GM12878 (cell line): Measurements from ENCODE around the gene GANAB. TPM values are rescaled to one million over a fixed set of nuclear protein-coding genes. Genes with fewer than 3 reads are reported as not detected.

Source experiments
- ATAC-seq: fragments of 200-7000 bp; cut with Tn5 transposase; 3 replicates; pipeline ENCODE4 v1.9.1; 2020; ENCODE audit warnings: mild to moderate bottlenecking, moderate library complexity
- BruUV-seq: library from RNA; stranded (reverse); fragments of 400-500 nt; replicated peaks from 2 replicates; lab custom pipeline; 2021; lab: Mats Ljungman, UMichigan
- CTCF ChIA-PET: fragments of 300-600 bp; sonication (Branson Sonifier 250); formaldehyde crosslinking; extraction: SDS; loops from one replicate; lab custom pipeline; 2021; ENCODE audit warnings: inconsistent platforms; lab: Yijun Ruan, JAX
- POLR2A ChIA-PET: fragments of 350-600 bp; formaldehyde crosslinking; extraction: SDS; loops from one replicate; lab custom pipeline; 2021; ENCODE audit warnings: inconsistent platforms; lab: Charles Lee
- RAD21 ChIA-PET: fragments of 300-600 bp; sonication (Branson Sonifier 250); formaldehyde crosslinking; loops from one replicate; lab custom pipeline; 2023; ENCODE audit warnings: antibody characterized with exemption; ENCODE audit not compliant: unreplicated experiment; lab: Charles Lee
- SMC1A ChIA-PET: fragments of 300-600 bp; sonication (Branson Sonifier 250); formaldehyde crosslinking; loops from one replicate; lab custom pipeline; 2023; ENCODE audit not compliant: unreplicated experiment, uncharacterized antibody; lab: Charles Lee
- DNase-seq: peaks from one replicate; pipeline ENCODE4 v3.0.0-alpha.2; 2011; ENCODE audit warnings: low read depth, low spot score
- FAIRE-seq: peaks from 3 replicates; lab custom pipeline; 2011; peaks lifted over from hg19 to GRCh38; lab: Jason Lieb, UNC
- H2AFZ ChIP-seq: 2 replicates; pipeline ENCODE4 v1.6.0; 2011; ENCODE audit warnings: low read depth, low read length, control low read depth; ENCODE audit not compliant: control insufficient read depth
- H3K27ac ChIP-seq: 2 replicates; pipeline ENCODE4 v1.5.1; 2011; ENCODE audit warnings: control low read depth; ENCODE audit not compliant: control insufficient read depth, insufficient read depth
- H3K27me3 ChIP-seq, 2 experiments: replicated peaks in 1 of 2; 2 replicates each; pipeline versions ENCODE4 v1.6.0 to v1.6.1; 2011; ENCODE audit warnings: low read length in 1 of 2; ENCODE audit not compliant: control insufficient read depth in 2 of 2, insufficient read depth in 2 of 2
- H3K36me3 ChIP-seq, 2 experiments: 2 replicates each; pipeline ENCODE4 v1.5.1; 2011; ENCODE audit warnings: low read length in 1 of 2; ENCODE audit not compliant: control insufficient read depth in 2 of 2, insufficient read depth in 2 of 2
- H3K4me1 ChIP-seq: 2 replicates; pipeline ENCODE4 v1.6.1; 2011; ENCODE audit warnings: mild to moderate bottlenecking, low read length, moderate library complexity, mixed read lengths; ENCODE audit not compliant: control insufficient read depth, insufficient read depth
- H3K4me2 ChIP-seq: 2 replicates; pipeline ENCODE4 v1.6.0; 2011; ENCODE audit warnings: control low read depth; ENCODE audit not compliant: control insufficient read depth, insufficient read depth
- H3K4me3 ChIP-seq: fragments of 200-600 bp; sonication (generic); 2 replicates; pipeline ENCODE4 v1.5.1; 2016
- H3K79me2 ChIP-seq: 2 replicates; pipeline ENCODE4 v1.6.0; 2011; ENCODE audit warnings: low read length; ENCODE audit not compliant: control insufficient read depth, insufficient read depth
- H3K9ac ChIP-seq: 2 replicates; pipeline ENCODE4 v1.8.0; 2011; ENCODE audit warnings: low read length, control low read depth, mixed read lengths; ENCODE audit not compliant: control insufficient read depth, insufficient read depth
- H3K9me3 ChIP-seq: replicated peaks from 3 replicates; pipeline ENCODE4 v1.5.1; 2011; ENCODE audit warnings: mild to moderate bottlenecking, low read length; ENCODE audit not compliant: control insufficient read depth, insufficient read depth
- H4K20me1 ChIP-seq: 2 replicates; pipeline ENCODE4 v1.6.0; 2011; ENCODE audit not compliant: control insufficient read depth, insufficient read depth
- POLR2A ChIP-seq: IDR thresholded peaks from 2 replicates; pipeline ENCODE4 v1.6.1; 2011; ENCODE audit warnings: low read depth, mild to moderate bottlenecking, low read length
- POLR2AphosphoS5 ChIP-seq: IDR thresholded peaks from 2 replicates; pipeline ENCODE4 v1.6.1; 2011; ENCODE audit warnings: mild to moderate bottlenecking, low read length, inconsistent platforms
- ZNF217 ChIP-seq: fragments of 450-650 bp; IDR thresholded peaks from 2 replicates; pipeline ENCODE4 v1.6.1; 2017; ENCODE audit warnings: antibody characterized with exemption, mild to moderate bottlenecking
- WGBS: methylation state at CpG from one replicate; pipeline ENCODE4 v1.1.6; 2016; ENCODE audit warnings: low lambda C conversion rate; ENCODE audit not compliant: insufficient replicate concordance, insufficient coverage; ENCODE audit errors: missing lambda C conversion rate; 5-methylcytosine and 5-hydroxymethylcytosine counted together
- in situ Hi-C: fragments of 300-500 bp; cut with MboI; formaldehyde crosslinking; loops from 9 replicates; pipeline ENCODE4 v1.14.3; 2018; ENCODE audit warnings: mixed read lengths
- intact Hi-C: fragments of 100-400 bp; cut with micrococcal nuclease; formaldehyde crosslinking; loops from one replicate; pipeline ENCODE4 v1.14.2; 2022; ENCODE audit not compliant: unreplicated experiment
- polyA plus RNA-seq, 11 experiments: library from polyadenylated mRNA; depleted of rRNA in 4 of 11; unstranded in 6 of 11; stranded (reverse) in 5 of 11; fragments of >200 nt; fragmentation: Nextera tagmentation in 4 of 11; fragmentation: Illumina TruSeq in 1 of 11; extraction: Ambion mirVana in 4 of 11; extraction: Trizol in 1 of 11; gene quantifications; 1 replicate in 1 of 11; 2 replicates in 10 of 11; pipeline versions ENCODE4 v1.2.1 to v1.2.3, GENCODE V29; 2011 to 2016; ENCODE audit warnings: inconsistent platforms in 2 of 11, missing spikeins in 2 of 11, low read depth in 1 of 11
- total RNA-seq, 4 experiments: library from RNA; depleted of rRNA in 3 of 4; stranded (reverse); fragments of >200 nt in 3 of 4; fragmentation: Illumina TruSeq in 1 of 4; extraction: Trizol in 1 of 4; gene quantifications; 2 replicates each; pipeline versions ENCODE4 v1.2.1 to v1.2.3, GENCODE V29; 2013 to 2021
- TF ChIP-seq, protein P1 (sequence below): fragments of 450-650 bp; IDR thresholded peaks from 2 replicates; pipeline ENCODE4 v1.6.1; 2016; ENCODE audit warnings: mild to moderate bottlenecking, moderate library complexity, borderline replicate concordance

GANAB gene
- total and polyA plus RNA-seq, 10 of the 15 experiments (the other 5 are each of a cell fraction or from before 2014, with no cell fraction given), result 4.5 to 175 (median 102) TPM

DNA sequence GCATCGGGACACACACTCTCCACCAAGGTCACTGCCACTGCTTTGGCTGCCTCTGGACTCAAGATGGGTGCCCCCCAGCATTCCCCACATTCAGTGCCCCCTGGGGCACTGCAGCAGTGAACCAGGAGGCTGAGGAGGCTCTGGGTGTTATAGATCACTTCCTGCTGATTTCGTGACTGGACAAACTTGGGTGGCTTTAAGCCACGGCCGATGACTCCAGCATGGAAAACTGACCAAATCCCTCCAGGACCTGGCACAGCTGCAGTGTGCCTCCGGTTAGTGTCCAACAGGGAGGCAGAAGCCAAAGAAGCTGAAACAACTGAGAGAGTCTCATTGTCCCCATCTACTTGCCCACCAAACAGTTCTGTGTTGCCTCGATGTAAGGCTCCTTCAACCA, 1.2 kb upstream of the GANAB start (continued):
- no peak for TF ChIP-seq ZNF217

DNA sequence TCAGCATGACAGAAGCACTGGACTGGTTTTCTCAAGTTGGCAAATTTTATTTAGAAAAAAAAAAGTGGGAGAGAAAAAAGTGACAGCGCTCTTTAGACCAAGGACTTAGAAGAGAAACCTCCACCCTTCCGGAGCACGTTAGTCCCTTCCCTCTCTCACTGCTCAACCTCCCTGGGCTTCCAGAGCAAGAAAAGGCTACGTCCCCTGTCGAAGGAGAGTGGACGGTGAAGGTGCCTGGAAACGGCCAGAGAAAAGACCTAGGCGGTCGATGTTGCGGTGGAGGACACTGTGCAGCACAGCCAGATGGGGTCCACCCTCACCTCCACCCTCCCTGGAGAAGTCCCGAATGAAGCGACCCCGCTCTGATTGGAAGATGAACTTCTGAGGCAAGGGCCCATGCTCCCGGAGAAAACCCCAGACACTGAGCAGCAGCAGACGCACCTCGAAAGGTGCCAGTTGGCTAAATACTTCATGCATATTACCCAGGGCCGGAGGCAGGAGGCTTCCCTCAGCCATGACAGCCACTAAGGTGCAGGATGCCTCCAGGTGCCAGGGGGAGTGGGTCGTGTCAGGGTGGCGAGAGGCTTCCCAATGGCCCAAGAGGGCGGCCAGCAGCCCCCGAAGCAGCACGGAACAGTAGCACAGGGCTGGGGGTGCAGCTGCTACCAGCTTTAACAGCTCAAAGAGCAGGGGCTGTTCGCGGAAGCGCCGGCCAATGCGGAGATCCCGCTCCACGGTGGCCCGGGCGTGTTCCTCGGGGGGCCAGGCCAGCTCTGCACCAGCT, 604 bp upstream of the GANAB start:
- POLR2A ChIA-PET, result interaction anchor here (0.6 to 14.6 kb wide), 9 partner anchors 9 to 168 kb away, joined by 3 to 295 read pairs (median 6); partner anchors contain the start of genes C11orf98, CSKMT, HNRNPUL2 and LBHD1
- CTCF ChIA-PET, result interaction anchor here (1.6 kb wide), 1 partner anchor 55 kb away, joined by 7 read pairs; the partner anchor contains the start of gene TUT1
- TF ChIP-seq POLR2A, result 0 out of 2 replicates have a peak, but pooled peaks have one; percentile 14
- 0 out of 2 replicates have a peak, but pooled peaks have one; percentile 14 for TF ChIP-seq POLR2AphosphoS5
- TF ChIP-seq, protein P1, sequence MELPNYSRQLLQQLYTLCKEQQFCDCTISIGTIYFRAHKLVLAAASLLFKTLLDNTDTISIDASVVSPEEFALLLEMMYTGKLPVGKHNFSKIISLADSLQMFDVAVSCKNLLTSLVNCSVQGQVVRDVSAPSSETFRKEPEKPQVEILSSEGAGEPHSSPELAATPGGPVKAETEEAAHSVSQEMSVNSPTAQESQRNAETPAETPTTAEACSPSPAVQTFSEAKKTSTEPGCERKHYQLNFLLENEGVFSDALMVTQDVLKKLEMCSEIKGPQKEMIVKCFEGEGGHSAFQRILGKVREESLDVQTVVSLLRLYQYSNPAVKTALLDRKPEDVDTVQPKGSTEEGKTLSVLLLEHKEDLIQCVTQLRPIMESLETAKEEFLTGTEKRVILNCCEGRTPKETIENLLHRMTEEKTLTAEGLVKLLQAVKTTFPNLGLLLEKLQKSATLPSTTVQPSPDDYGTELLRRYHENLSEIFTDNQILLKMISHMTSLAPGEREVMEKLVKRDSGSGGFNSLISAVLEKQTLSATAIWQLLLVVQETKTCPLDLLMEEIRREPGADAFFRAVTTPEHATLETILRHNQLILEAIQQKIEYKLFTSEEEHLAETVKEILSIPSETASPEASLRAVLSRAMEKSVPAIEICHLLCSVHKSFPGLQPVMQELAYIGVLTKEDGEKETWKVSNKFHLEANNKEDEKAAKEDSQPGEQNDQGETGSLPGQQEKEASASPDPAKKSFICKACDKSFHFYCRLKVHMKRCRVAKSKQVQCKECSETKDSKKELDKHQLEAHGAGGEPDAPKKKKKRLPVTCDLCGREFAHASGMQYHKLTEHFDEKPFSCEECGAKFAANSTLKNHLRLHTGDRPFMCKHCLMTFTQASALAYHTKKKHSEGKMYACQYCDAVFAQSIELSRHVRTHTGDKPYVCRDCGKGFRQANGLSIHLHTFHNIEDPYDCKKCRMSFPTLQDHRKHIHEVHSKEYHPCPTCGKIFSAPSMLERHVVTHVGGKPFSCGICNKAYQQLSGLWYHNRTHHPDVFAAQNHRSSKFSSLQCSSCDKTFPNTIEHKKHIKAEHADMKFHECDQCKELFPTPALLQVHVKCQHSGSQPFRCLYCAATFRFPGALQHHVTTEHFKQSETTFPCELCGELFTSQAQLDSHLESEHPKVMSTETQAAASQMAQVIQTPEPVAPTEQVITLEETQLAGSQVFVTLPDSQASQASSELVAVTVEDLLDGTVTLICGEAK, result no peak
- no peak overlapping the region for H2AFZ ChIP-seq
- no peak for ATAC-seq
- in situ Hi-C loops (no loop called here), intact Hi-C loops (loop anchor here (2.0 kb wide), 1 partner anchor 24 kb away; no protein-coding TSS in a partner anchor)
- RAD21 ChIA-PET, result interaction anchor here (0.6 to 1.6 kb wide), 3 partner anchors 18 to 124 kb away, joined by 3 to 9 read pairs (median 5); partner anchors contain the start of genes C11orf98, CSKMT, MTA2 and TAF6L
- WGBS, result 77% methylated on average over 30 of the region's 32 CpGs
- no peaks in the 10 kb centered on the region; the same call in 1 of the 2 replicates for H4K20me1 ChIP-seq
- peak overlapping the region; percentile 66; the same call in 1 of the 2 replicates for H3K4me2 ChIP-seq
- SMC1A ChIA-PET, result interaction anchor here (1.2 to 3.1 kb wide), 4 partner anchors 8 to 81 kb away, joined by 3 to 9 read pairs (median 4); partner anchors contain the start of genes C11orf98, CSKMT, HNRNPUL2 and TTC9C
- no peak overlapping the region for H3K9ac ChIP-seq
- BruUV-seq, result no TSS peak
- no peak for DNase-seq
- peaks cover 4% of the 10 kb centered on the region; the same call in 1 of the 2 replicates for H3K4me1 ChIP-seq
- H3K36me3 ChIP-seq, result peaks cover 10 to 13% of the 10 kb centered on the region in 2 experiments; a peak in 3 of 4 replicates
- FAIRE-seq, result no peak
- H3K27ac ChIP-seq, result no peak overlapping the region
- H3K79me2 ChIP-seq, result peaks cover 46% of the 10 kb centered on the region
- H3K9me3 ChIP-seq, result no peaks in the 10 kb centered on the region
- no peaks in the 10 kb centered on the region for H3K27me3 ChIP-seq
- H3K4me3 ChIP-seq, result no peak overlapping the region
